Mesodermal cell (in vitro differentiated cells): ENCODE data around the gene FAM240A.

Source experiments
- H3K27ac ChIP-seq: 2 replicates; pipeline ENCODE4 v1.7.0; 2013; ENCODE audit warnings: mild to moderate bottlenecking, low read depth, low read length, moderate library complexity; ENCODE audit not compliant: severe bottlenecking
- H3K36me3 ChIP-seq: 2 replicates; pipeline ENCODE4 v1.7.1; 2013; ENCODE audit warnings: mild to moderate bottlenecking, low read length, moderate library complexity; ENCODE audit not compliant: control insufficient read depth, insufficient read depth
- H3K4me1 ChIP-seq: one replicate; pipeline ENCODE4 v1.7.1; 2013; ENCODE audit warnings: mild to moderate bottlenecking, low read length; ENCODE audit not compliant: insufficient read depth, control insufficient read depth, poor library complexity, severe bottlenecking
- H3K4me3 ChIP-seq: 2 replicates; pipeline ENCODE4 v1.7.0; 2013; ENCODE audit warnings: low read length, control low read depth, mild to moderate bottlenecking; ENCODE audit not compliant: insufficient read depth, poor library complexity, severe bottlenecking; ENCODE audit errors: extremely low read depth
- H3K9me3 ChIP-seq: 2 replicates; pipeline ENCODE4 v1.7.1; 2013; ENCODE audit warnings: mild to moderate bottlenecking, low read length, moderate library complexity; ENCODE audit not compliant: control insufficient read depth
- WGBS, 2 experiments: methylation state at CpG; one replicate each; pipeline ENCODE4 v1.1.5; 2013; ENCODE audit warnings: missing lambda C conversion rate in 2 of 2; ENCODE audit not compliant: insufficient coverage in 2 of 2; 5-methylcytosine and 5-hydroxymethylcytosine counted together

FAM240A gene

GRCh38 chr3:46664188-46664970, 52.1 kb downstream of the FAM240A start:
- Histone ChIP-seq H3K4me1 (no peaks in the 10 kb centered on the region), H3K27ac (no peak overlapping the region), H3K36me3 (no peaks in the 10 kb centered on the region), H3K4me3 (no peak overlapping the region), H3K9me3 (no peaks in the 10 kb centered on the region)
- 93 to 94% methylated on average over 6 of the region's 6 CpGs for WGBS, 2 experiments

- Histone ChIP-seq H3K27ac (no peak overlapping the region), H3K4me1 (no peaks in the 10 kb centered on the region), H3K4me3 (no peak overlapping the region), H3K9me3 (no peaks in the 10 kb centered on the region), H3K36me3 (no peaks in the 10 kb centered on the region)
- 74 to 84% methylated on average over 16 of the region's 23 CpGs for WGBS, 2 experiments
These were observed 52.8 kb downstream of the FAM240A start for GRCh38 chr3:46664971-46665762.

- Histone ChIP-seq H3K4me3 (no peak overlapping the region), H3K27ac (no peak overlapping the region), H3K36me3 (no peaks in the 10 kb centered on the region), H3K9me3 (no peaks in the 10 kb centered on the region), H3K4me1 (no peaks in the 10 kb centered on the region)
- 84 to 87% methylated on average over 8 of the region's 9 CpGs for WGBS, 2 experiments
These were observed 53.6 kb downstream of the FAM240A start for GRCh38 chr3:46665763-46666452.

GRCh38 chr3:46666453-46666845, 54.1 kb downstream of the FAM240A start:
- H3K4me3 ChIP-seq = no peak overlapping the region
- H3K36me3 ChIP-seq = no peaks in the 10 kb centered on the region
- H3K4me1 ChIP-seq = no peaks in the 10 kb centered on the region
- 85 to 88% methylated on average over 7 of the region's 7 CpGs for WGBS, 2 experiments
- no peak overlapping the region for H3K27ac ChIP-seq
- H3K9me3 ChIP-seq = no peaks in the 10 kb centered on the region

- Histone ChIP-seq H3K4me3 (no peak overlapping the region), H3K27ac (no peak overlapping the region), H3K4me1 (no peaks in the 10 kb centered on the region), H3K9me3 (no peaks in the 10 kb centered on the region), H3K36me3 (no peaks in the 10 kb centered on the region)
- 83 to 91% methylated on average over 6 to 8 of the region's 8 CpGs for WGBS, 2 experiments
These were observed 54.8 kb downstream of the FAM240A start for GRCh38 chr3:46667061-46667621.

GRCh38 chr3:46667657-46668056, 55.3 kb downstream of the FAM240A start:
- H3K4me3 ChIP-seq = no peak overlapping the region
- WGBS, 2 experiments = 91 to 96% methylated on average over 8 to 9 of the region's 9 CpGs
- no peaks in the 10 kb centered on the region for H3K36me3 ChIP-seq
- H3K27ac ChIP-seq = no peak overlapping the region
- no peaks in the 10 kb centered on the region for H3K9me3 ChIP-seq
- H3K4me1 ChIP-seq = no peaks in the 10 kb centered on the region

GRCh38 chr3:46668116-46668515, 55.8 kb downstream of the FAM240A start:
- H3K36me3 ChIP-seq = no peaks in the 10 kb centered on the region
- no peak overlapping the region for H3K4me3 ChIP-seq
- H3K27ac ChIP-seq = no peak overlapping the region
- 82% methylated on average over 7 to 8 of the region's 8 CpGs for WGBS, 2 experiments
- no peaks in the 10 kb centered on the region for H3K4me1 ChIP-seq
- no peaks in the 10 kb centered on the region for H3K9me3 ChIP-seq

GRCh38 chr3:46668591-46668990, 56.3 kb downstream of the FAM240A start:
- 92 to 94% methylated on average over 2 of the region's 2 CpGs for WGBS, 2 experiments
- Histone ChIP-seq H3K9me3 (no peaks in the 10 kb centered on the region), H3K4me3 (no peak overlapping the region), H3K36me3 (no peaks in the 10 kb centered on the region), H3K27ac (no peak overlapping the region), H3K4me1 (no peaks in the 10 kb centered on the region)

GRCh38 chr3:46669191-46669999, 57.1 kb downstream of the FAM240A start:
- no peaks in the 10 kb centered on the region for H3K36me3 ChIP-seq
- WGBS, 2 experiments = 85 to 91% methylated on average over 7 to 8 of the region's 9 CpGs
- no peaks in the 10 kb centered on the region for H3K9me3 ChIP-seq
- H3K27ac ChIP-seq = no peak overlapping the region
- no peaks in the 10 kb centered on the region for H3K4me1 ChIP-seq
- no peak overlapping the region for H3K4me3 ChIP-seq
